Measurements from ENCODE around the gene ZC3H12A. TPM values are rescaled to one million over a fixed set of nuclear protein-coding genes. Genes with fewer than 3 reads are reported as not detected.

ZC3H12A gene
- total and polyA plus RNA-seq, 2 experiments from 2014 or later: 30.8 to 46.2 TPM

DNA sequence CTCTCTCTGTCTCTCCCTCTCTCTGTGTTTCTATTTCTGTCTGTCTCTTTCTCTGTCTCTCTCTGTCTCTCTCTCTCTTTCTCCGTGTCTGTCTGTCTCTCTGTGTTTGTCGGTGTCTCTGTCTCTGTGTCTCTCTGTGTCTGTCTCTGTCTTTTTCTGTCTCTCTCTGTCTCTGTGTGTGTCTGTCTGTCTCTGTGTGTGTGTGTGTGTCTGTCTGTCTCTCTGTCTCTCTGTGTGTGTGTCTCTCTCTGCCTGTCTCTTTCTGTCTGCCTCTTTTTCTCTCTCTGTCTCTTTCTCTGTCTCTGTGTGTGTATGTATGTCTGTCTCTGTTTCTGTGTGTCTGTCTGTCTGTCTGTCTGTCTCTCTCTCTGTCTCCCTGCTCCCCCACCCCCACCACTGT, 31.7 kb upstream of the ZC3H12A start:
- Histone ChIP-seq H3K4me1 (ENCODE audit: insufficient read depth) (no peaks in the 10 kb centered on the region), H3K27me3 (peaks cover 15% of the 10 kb centered on the region), H3K4me2 (no peak overlapping the region), H2AFZ (no peak overlapping the region), H3K9me2 (replicated peaks; ENCODE audit: insufficient read depth) (no peaks in the 10 kb centered on the region), H3K79me2 (no peaks in the 10 kb centered on the region), H4K20me1 (ENCODE audit: insufficient read depth, poor library complexity, severe bottlenecking) (no peaks in the 10 kb centered on the region), H3K9me3 (ENCODE audit: low read depth) (no peaks in the 10 kb centered on the region), H3K4me3 (no peak overlapping the region), H3K27ac (no peak overlapping the region), H3K36me3 (replicated peaks; ENCODE audit: insufficient read depth, low read depth) (no peaks in the 10 kb centered on the region)
- no peak for DNase-seq (ENCODE audit: low spot score)
- TF ChIP-seq, protein P1, sequence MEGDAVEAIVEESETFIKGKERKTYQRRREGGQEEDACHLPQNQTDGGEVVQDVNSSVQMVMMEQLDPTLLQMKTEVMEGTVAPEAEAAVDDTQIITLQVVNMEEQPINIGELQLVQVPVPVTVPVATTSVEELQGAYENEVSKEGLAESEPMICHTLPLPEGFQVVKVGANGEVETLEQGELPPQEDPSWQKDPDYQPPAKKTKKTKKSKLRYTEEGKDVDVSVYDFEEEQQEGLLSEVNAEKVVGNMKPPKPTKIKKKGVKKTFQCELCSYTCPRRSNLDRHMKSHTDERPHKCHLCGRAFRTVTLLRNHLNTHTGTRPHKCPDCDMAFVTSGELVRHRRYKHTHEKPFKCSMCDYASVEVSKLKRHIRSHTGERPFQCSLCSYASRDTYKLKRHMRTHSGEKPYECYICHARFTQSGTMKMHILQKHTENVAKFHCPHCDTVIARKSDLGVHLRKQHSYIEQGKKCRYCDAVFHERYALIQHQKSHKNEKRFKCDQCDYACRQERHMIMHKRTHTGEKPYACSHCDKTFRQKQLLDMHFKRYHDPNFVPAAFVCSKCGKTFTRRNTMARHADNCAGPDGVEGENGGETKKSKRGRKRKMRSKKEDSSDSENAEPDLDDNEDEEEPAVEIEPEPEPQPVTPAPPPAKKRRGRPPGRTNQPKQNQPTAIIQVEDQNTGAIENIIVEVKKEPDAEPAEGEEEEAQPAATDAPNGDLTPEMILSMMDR (IDR thresholded peaks at IDR 0.05; ENCODE audit: poor library complexity): no peak
- TF ChIP-seq EZH2 (IDR thresholded peaks at IDR 0.05; ENCODE audit: borderline replicate concordance) (no peak), EZH2phosphoT487 (IDR thresholded peaks at IDR 0.05; ENCODE audit: low read depth, severe bottlenecking, unreplicated experiment) (no peak)
- 100% methylated on average over 2 of the region's 2 CpGs for WGBS (ENCODE audit: low lambda C conversion rate, missing lambda C conversion rate)

DNA sequence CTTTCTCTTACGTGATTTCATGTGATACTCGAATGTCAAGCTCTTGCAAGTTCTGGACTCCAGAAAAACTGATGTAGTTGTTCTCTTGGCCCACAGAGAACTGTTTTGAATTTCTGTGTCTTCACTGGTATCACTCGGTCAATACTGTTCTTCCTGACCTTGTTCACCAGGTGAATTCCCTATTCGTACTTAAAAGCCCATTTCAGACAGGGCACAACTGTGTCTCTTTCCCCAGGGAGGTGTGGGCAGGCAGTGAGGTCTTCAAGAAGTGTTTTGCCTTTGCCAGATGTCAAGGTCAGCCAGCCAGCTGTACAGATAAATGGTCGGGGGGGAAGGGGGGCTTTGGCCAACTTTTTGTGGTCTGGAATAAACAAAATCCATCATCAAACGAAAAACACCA, 27.5 kb upstream of the ZC3H12A start:
- H3K4me1 ChIP-seq (ENCODE audit: insufficient read depth): no peaks in the 10 kb centered on the region
- DNase-seq (ENCODE audit: low spot score): no peak
- H2AFZ ChIP-seq: no peak overlapping the region
- H3K4me2 ChIP-seq: no peak overlapping the region
- no peaks in the 10 kb centered on the region for H3K36me3 ChIP-seq (replicated peaks; ENCODE audit: insufficient read depth, low read depth)
- no peaks in the 10 kb centered on the region for H4K20me1 ChIP-seq (ENCODE audit: insufficient read depth, poor library complexity, severe bottlenecking)
- no peak overlapping the region for H3K4me3 ChIP-seq
- WGBS (ENCODE audit: low lambda C conversion rate, missing lambda C conversion rate): 83% methylated on average over 6 of the region's 6 CpGs
- H3K27ac ChIP-seq: no peak overlapping the region
- TF ChIP-seq EZH2phosphoT487 (IDR thresholded peaks at IDR 0.05; ENCODE audit: low read depth, severe bottlenecking, unreplicated experiment) (no peak), EZH2 (IDR thresholded peaks at IDR 0.05; ENCODE audit: borderline replicate concordance) (no peak)
- TF ChIP-seq, protein P1 (IDR thresholded peaks at IDR 0.05; ENCODE audit: poor library complexity): no peak
- peaks cover 7% of the 10 kb centered on the region for H3K27me3 ChIP-seq
- no peaks in the 10 kb centered on the region for H3K9me2 ChIP-seq (replicated peaks; ENCODE audit: insufficient read depth)
- H3K79me2 ChIP-seq: no peaks in the 10 kb centered on the region
- no peaks in the 10 kb centered on the region for H3K9me3 ChIP-seq (ENCODE audit: low read depth)

DNA sequence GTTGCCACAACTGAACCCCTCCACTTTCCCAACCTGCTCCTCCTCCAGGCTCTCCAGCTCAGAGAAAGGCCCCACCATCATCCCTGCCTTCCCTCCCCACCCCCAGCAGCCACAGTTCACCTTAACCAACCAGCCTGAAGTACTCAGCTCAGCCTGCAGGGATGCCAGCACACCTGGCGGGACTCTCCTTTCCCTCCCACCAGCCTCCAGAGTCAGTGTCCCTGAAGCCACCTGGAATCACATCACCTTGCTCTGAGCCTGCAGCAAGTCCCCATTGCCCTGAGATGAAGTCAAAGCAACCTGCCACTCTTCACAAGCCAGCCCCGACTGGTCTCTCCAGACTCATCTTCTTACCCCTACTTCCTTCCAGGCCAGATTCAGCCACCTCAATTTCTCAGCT, 26.2 kb upstream of the ZC3H12A start:
- H4K20me1 ChIP-seq (ENCODE audit: insufficient read depth, poor library complexity, severe bottlenecking): no peaks in the 10 kb centered on the region
- no peaks in the 10 kb centered on the region for H3K9me3 ChIP-seq (ENCODE audit: low read depth)
- no peak overlapping the region for H3K4me2 ChIP-seq
- H3K4me1 ChIP-seq (ENCODE audit: insufficient read depth): no peaks in the 10 kb centered on the region
- no peak overlapping the region for H2AFZ ChIP-seq
- no peak overlapping the region for H3K4me3 ChIP-seq
- no peak overlapping the region for H3K27ac ChIP-seq
- peaks cover 4% of the 10 kb centered on the region for H3K27me3 ChIP-seq
- 55% methylated on average over 2 of the region's 2 CpGs for WGBS (ENCODE audit: low lambda C conversion rate, missing lambda C conversion rate)
- no peak for DNase-seq (ENCODE audit: low spot score)
- no peaks in the 10 kb centered on the region for H3K79me2 ChIP-seq
- TF ChIP-seq, protein P1 (IDR thresholded peaks at IDR 0.05; ENCODE audit: poor library complexity): no peak
- no peak for TF ChIP-seq EZH2phosphoT487 (IDR thresholded peaks at IDR 0.05; ENCODE audit: low read depth, severe bottlenecking, unreplicated experiment)
- no peak for TF ChIP-seq EZH2 (IDR thresholded peaks at IDR 0.05; ENCODE audit: borderline replicate concordance)
- no peaks in the 10 kb centered on the region for H3K36me3 ChIP-seq (replicated peaks; ENCODE audit: insufficient read depth, low read depth)
- no peaks in the 10 kb centered on the region for H3K9me2 ChIP-seq (replicated peaks; ENCODE audit: insufficient read depth)
